ENCODE measurements around the gene CDH23.

CDH23 gene

GRCh38 chr10:71810048-71810750 is 413.5 kb downstream of the CDH23 start:
- Histone ChIP-seq H3K4me3 (ENCODE audit: low read length) (no peak overlapping the region), H3K36me3 (ENCODE audit: control insufficient read depth, insufficient read depth, low read length) (no peaks in the 10 kb centered on the region), H3K9me3 (ENCODE audit: control insufficient read depth, low read length) (no peaks in the 10 kb centered on the region), H3K27me3 (ENCODE audit: control insufficient read depth, insufficient read depth, low read length) (no peaks in the 10 kb centered on the region), H3K9ac (ENCODE audit: low read length) (no peak overlapping the region), H3K4me1 (ENCODE audit: control insufficient read depth, insufficient read depth, low read length) (peaks cover 26% of the 10 kb centered on the region)

- Histone ChIP-seq H3K4me3 (ENCODE audit: low read length) (no peak overlapping the region), H3K36me3 (ENCODE audit: control insufficient read depth, insufficient read depth, low read length) (no peaks in the 10 kb centered on the region), H3K27me3 (ENCODE audit: control insufficient read depth, insufficient read depth, low read length) (no peaks in the 10 kb centered on the region), H3K4me1 (ENCODE audit: control insufficient read depth, insufficient read depth, low read length) (peaks cover 22% of the 10 kb centered on the region), H3K9ac (ENCODE audit: low read length) (no peak overlapping the region), H3K9me3 (ENCODE audit: control insufficient read depth, low read length) (no peaks in the 10 kb centered on the region)
Measured at GRCh38 chr10:71811351-71811750, 414.6 kb downstream of the CDH23 start.

DNA sequence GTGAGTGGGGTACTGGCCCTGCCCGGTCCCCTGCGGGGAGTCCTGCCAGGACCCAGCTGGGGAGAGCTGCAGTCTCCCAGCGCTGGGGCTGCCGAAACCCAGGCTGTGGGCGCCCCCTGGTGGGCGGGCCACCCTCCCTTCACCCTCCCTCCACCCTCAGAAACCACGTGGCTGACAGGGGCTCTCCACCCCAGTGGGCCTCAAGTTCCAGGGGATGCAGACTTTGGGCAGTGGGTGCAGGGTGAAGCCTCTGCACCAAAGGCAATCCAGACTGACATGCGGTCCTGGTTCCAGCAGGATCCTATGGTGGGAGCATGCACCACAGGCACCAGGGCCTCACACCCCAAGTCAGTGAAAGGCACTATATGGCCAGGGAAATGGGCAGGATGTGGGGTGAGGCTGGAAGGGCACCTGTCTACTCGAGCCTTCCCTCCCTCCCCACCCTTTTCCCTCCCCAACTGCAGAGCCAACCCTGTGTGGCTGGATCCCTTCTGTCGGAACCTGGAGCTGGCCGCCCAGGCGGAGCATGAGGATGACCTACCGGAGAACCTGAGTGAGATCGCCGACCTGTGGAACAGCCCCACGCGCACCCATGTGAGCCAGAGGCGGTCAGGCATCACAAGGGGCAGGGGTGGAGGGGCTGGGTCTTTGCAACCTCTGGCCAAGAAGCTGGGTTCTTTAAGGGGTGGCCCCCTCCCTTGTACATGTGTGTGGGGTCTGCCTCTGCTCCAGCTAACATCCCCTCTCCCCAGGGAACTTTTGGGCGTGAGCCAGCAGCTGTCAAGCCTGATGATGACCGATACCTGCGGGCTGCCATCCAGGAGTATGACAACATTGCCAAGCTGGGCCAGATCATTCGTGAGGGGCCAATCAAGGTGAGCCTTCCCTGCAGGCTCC is 415.5 kb downstream of the CDH23 start:
- Histone ChIP-seq H3K27me3 (ENCODE audit: control insufficient read depth, insufficient read depth, low read length) (no peaks in the 10 kb centered on the region), H3K9me3 (ENCODE audit: control insufficient read depth, low read length) (no peaks in the 10 kb centered on the region), H3K4me3 (ENCODE audit: low read length) (no peak overlapping the region), H3K9ac (ENCODE audit: low read length) (no peak overlapping the region), H3K36me3 (ENCODE audit: control insufficient read depth, insufficient read depth, low read length) (no peaks in the 10 kb centered on the region), H3K4me1 (ENCODE audit: control insufficient read depth, insufficient read depth, low read length) (peaks cover 13% of the 10 kb centered on the region)

GRCh38 chr10:71812913-71813590 is 416.3 kb downstream of the CDH23 start:
- Histone ChIP-seq H3K4me1 (ENCODE audit: control insufficient read depth, insufficient read depth, low read length) (peaks cover 11% of the 10 kb centered on the region), H3K27me3 (ENCODE audit: control insufficient read depth, insufficient read depth, low read length) (no peaks in the 10 kb centered on the region), H3K4me3 (ENCODE audit: low read length) (no peak overlapping the region), H3K36me3 (ENCODE audit: control insufficient read depth, insufficient read depth, low read length) (no peaks in the 10 kb centered on the region), H3K9ac (ENCODE audit: low read length) (no peak overlapping the region), H3K9me3 (ENCODE audit: control insufficient read depth, low read length) (no peaks in the 10 kb centered on the region)

DNA sequence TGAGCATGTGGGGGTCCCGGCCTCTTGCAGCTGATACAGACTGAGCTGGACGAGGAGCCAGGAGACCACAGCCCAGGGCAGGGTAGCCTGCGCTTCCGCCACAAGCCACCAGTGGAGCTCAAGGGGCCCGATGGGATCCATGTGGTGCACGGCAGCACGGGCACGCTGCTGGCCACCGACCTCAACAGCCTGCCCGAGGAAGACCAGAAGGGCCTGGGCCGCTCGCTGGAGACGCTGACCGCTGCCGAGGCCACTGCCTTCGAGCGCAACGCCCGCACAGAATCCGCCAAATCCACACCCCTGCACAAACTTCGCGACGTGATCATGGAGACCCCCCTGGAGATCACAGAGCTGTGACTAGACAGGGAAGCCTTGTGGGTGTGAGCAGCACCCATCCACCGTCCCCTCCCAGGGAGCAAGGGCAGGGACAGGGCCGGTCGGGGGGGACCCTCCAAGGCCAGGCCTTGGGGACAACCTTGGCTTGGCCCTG is 418.2 kb downstream of the CDH23 start:
- H3K9ac ChIP-seq (ENCODE audit: low read length), result no peak overlapping the region
- H3K4me1 ChIP-seq (ENCODE audit: control insufficient read depth, insufficient read depth, low read length), result peaks cover 11% of the 10 kb centered on the region
- no peak overlapping the region for H3K4me3 ChIP-seq (ENCODE audit: low read length)
- peaks cover 13% of the 10 kb centered on the region for H3K36me3 ChIP-seq (ENCODE audit: control insufficient read depth, insufficient read depth, low read length)
- no peaks in the 10 kb centered on the region for H3K9me3 ChIP-seq (ENCODE audit: control insufficient read depth, low read length)
- no peaks in the 10 kb centered on the region for H3K27me3 ChIP-seq (ENCODE audit: control insufficient read depth, insufficient read depth, low read length)

GRCh38 chr10:71815515-71816130 is 418.9 kb downstream of the CDH23 start:
- Histone ChIP-seq H3K27me3 (ENCODE audit: control insufficient read depth, insufficient read depth, low read length) (no peaks in the 10 kb centered on the region), H3K9me3 (ENCODE audit: control insufficient read depth, low read length) (no peaks in the 10 kb centered on the region), H3K4me1 (ENCODE audit: control insufficient read depth, insufficient read depth, low read length) (peaks cover 11% of the 10 kb centered on the region), H3K4me3 (ENCODE audit: low read length) (no peak overlapping the region), H3K9ac (ENCODE audit: low read length) (no peak overlapping the region), H3K36me3 (ENCODE audit: control insufficient read depth, insufficient read depth, low read length) (peaks cover 13% of the 10 kb centered on the region)

GRCh38 chr10:71816421-71816851 is 419.7 kb downstream of the CDH23 start:
- H3K4me1 ChIP-seq (ENCODE audit: control insufficient read depth, insufficient read depth, low read length), result peaks cover 11% of the 10 kb centered on the region
- no peak overlapping the region for H3K4me3 ChIP-seq (ENCODE audit: low read length)
- no peaks in the 10 kb centered on the region for H3K27me3 ChIP-seq (ENCODE audit: control insufficient read depth, insufficient read depth, low read length)
- no peak overlapping the region for H3K9ac ChIP-seq (ENCODE audit: low read length)
- peaks cover 13% of the 10 kb centered on the region for H3K36me3 ChIP-seq (ENCODE audit: control insufficient read depth, insufficient read depth, low read length)
- H3K9me3 ChIP-seq (ENCODE audit: control insufficient read depth, low read length), result no peaks in the 10 kb centered on the region

DNA sequence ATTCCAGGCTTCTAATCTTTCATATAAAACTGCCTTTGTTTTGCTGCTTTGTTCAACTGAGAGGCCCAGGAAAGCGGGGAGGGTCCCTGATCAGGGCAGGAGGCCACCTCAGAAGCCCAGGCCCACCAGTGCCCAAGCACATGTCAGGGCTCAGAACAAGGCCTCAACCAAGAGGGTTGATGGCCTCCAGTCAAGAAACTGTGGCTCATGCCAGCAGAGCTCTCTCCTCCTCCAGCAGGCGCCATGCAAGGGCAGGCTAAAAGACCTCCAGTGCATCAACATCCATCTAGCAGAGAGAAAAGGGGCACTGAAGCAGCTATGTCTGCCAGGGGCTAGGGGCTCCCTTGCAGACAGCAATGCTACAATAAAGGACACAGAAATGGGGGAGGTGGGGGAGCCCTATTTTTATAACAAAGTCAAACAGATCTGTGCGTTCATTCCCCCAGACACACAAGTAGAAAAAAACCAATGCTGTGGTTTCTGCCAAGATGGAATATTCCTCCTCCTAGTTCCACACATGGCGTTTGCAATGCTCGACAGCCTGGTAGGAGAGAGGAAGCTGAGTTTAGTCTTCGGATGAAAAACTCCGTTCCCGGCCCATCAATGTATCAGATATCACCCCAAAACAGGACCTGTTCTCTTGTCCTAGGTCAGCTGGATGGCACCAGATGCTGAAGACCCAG is 420.4 kb downstream of the CDH23 start:
- peaks cover 13% of the 10 kb centered on the region for H3K36me3 ChIP-seq (ENCODE audit: control insufficient read depth, insufficient read depth, low read length)
- peaks cover 8% of the 10 kb centered on the region for H3K4me1 ChIP-seq (ENCODE audit: control insufficient read depth, insufficient read depth, low read length)
- no peaks in the 10 kb centered on the region for H3K9me3 ChIP-seq (ENCODE audit: control insufficient read depth, low read length)
- no peak overlapping the region for H3K9ac ChIP-seq (ENCODE audit: low read length)
- no peaks in the 10 kb centered on the region for H3K27me3 ChIP-seq (ENCODE audit: control insufficient read depth, insufficient read depth, low read length)
- no peak overlapping the region for H3K4me3 ChIP-seq (ENCODE audit: low read length)

- no peak overlapping the region for H3K4me3 ChIP-seq (ENCODE audit: low read length)
- no peaks in the 10 kb centered on the region for H3K27me3 ChIP-seq (ENCODE audit: control insufficient read depth, insufficient read depth, low read length)
- H3K9me3 ChIP-seq (ENCODE audit: control insufficient read depth, low read length), result no peaks in the 10 kb centered on the region
- H3K4me1 ChIP-seq (ENCODE audit: control insufficient read depth, insufficient read depth, low read length), result no peaks in the 10 kb centered on the region
- H3K36me3 ChIP-seq (ENCODE audit: control insufficient read depth, insufficient read depth, low read length), result peaks cover 15% of the 10 kb centered on the region
- no peak overlapping the region for H3K9ac ChIP-seq (ENCODE audit: low read length)
Measured at GRCh38 chr10:71817831-71818655, 421.3 kb downstream of the CDH23 start.

GRCh38 chr10:71818674-71819260 is 422.0 kb downstream of the CDH23 start:
- Histone ChIP-seq H3K27me3 (ENCODE audit: control insufficient read depth, insufficient read depth, low read length) (no peaks in the 10 kb centered on the region), H3K4me3 (ENCODE audit: low read length) (no peak overlapping the region), H3K4me1 (ENCODE audit: control insufficient read depth, insufficient read depth, low read length) (no peaks in the 10 kb centered on the region), H3K36me3 (ENCODE audit: control insufficient read depth, insufficient read depth, low read length) (peaks cover 19% of the 10 kb centered on the region), H3K9me3 (ENCODE audit: control insufficient read depth, low read length) (no peaks in the 10 kb centered on the region), H3K9ac (ENCODE audit: low read length) (no peak overlapping the region)
